K562 (cell line): ENCODE measurements around the gene RAB5A. TPM values are rescaled to one million over a fixed set of nuclear protein-coding genes. Genes with fewer than 3 reads are reported as not detected.
A peak's percentile ranks its signal among the peaks of the same experiment; 100 is the strongest.

Experiments
- AFF1 ChIP-seq, 2 experiments: fragments of 450-650 bp; IDR thresholded peaks; 2 replicates each; pipeline ENCODE4 v1.6.1; 2018; ENCODE audit warnings: mild to moderate bottlenecking in 2 of 2, low read depth in 1 of 2; ENCODE audit not compliant: partially characterized antibody in 2 of 2
- BRF2 ChIP-seq: IDR thresholded peaks from 3 replicates; pipeline ENCODE4 v1.6.1; 2011; ENCODE audit warnings: borderline replicate concordance, mild to moderate bottlenecking; ENCODE audit not compliant: insufficient read length, insufficient read depth
- CBX2 ChIP-seq: fragments of 200-600 bp; sonication (generic); IDR thresholded peaks from one replicate; pipeline ENCODE4 v1.6.1; 2012; ENCODE audit warnings: mild to moderate bottlenecking, low read length, inconsistent platforms; ENCODE audit not compliant: insufficient read depth, poor library complexity, severe bottlenecking
- CCAR2 ChIP-seq: fragments of 200-400 bp; formaldehyde crosslinking; IDR thresholded peaks from 2 replicates; pipeline ENCODE4 v1.6.1; 2017; ENCODE audit warnings: mild to moderate bottlenecking, low read depth, low read length
- ELF4 ChIP-seq: fragments of 450-650 bp; formaldehyde crosslinking; IDR thresholded peaks from 2 replicates; pipeline ENCODE4 v1.4.0; 2022; ENCODE audit warnings: missing genetic modification characterization
- EWSR1 ChIP-seq: fragments of 450-650 bp; IDR thresholded peaks from 2 replicates; pipeline ENCODE4 v1.6.1; 2018; ENCODE audit warnings: borderline replicate concordance, mild to moderate bottlenecking, low read depth, moderate library complexity; ENCODE audit not compliant: partially characterized antibody
- GATAD2A ChIP-seq: fragments of 450-650 bp; IDR thresholded peaks from 2 replicates; pipeline ENCODE4 v1.6.1; 2017
- ID3 ChIP-seq, 2 experiments: fragments of 250-450 bp in 1 of 2; fragments of 450-650 bp in 1 of 2; sonication (Bioruptor Pico) in 1 of 2; IDR thresholded peaks; 2 replicates each; pipeline versions ENCODE4 v1.6.1 to v1.8.0; 2016 to 2021; ENCODE audit warnings: mild to moderate bottlenecking in 2 of 2, moderate library complexity in 2 of 2, missing compliant biosample characterization in 1 of 2, missing genetic modification characterization in 1 of 2
- KAT2B ChIP-seq: IDR thresholded peaks from one replicate; pipeline ENCODE4 v1.6.1; 2012; ENCODE audit warnings: low read depth, mild to moderate bottlenecking, control low read depth, inconsistent platforms, low read length, moderate library complexity
- KDM5B ChIP-seq: fragments of 200-600 bp; sonication (generic); IDR thresholded peaks from 2 replicates; pipeline ENCODE4 v1.6.1; 2012; ENCODE audit warnings: low read depth, mild to moderate bottlenecking, moderate library complexity, low read length, control low read depth, inconsistent platforms; ENCODE audit not compliant: insufficient replicate concordance
- LARP7 ChIP-seq: fragments of 450-650 bp; IDR thresholded peaks from 2 replicates; pipeline ENCODE4 v1.6.1; 2016
- OTX1 ChIP-seq: fragments of 450-650 bp; formaldehyde crosslinking; IDR thresholded peaks from 2 replicates; pipeline ENCODE4 v1.4.0; 2022; ENCODE audit warnings: mild to moderate bottlenecking
- POLR3G ChIP-seq: IDR thresholded peaks from 2 replicates; pipeline ENCODE4 v1.6.1; 2011; ENCODE audit not compliant: insufficient read length, insufficient replicate concordance; ENCODE audit errors: extremely low read depth
- TARDBP ChIP-seq: fragments of 450-650 bp; IDR thresholded peaks from 2 replicates; pipeline ENCODE4 v1.6.1; 2016
- TGIF2 ChIP-seq: sonication (generic); formaldehyde crosslinking; IDR thresholded peaks from 2 replicates; pipeline ENCODE4 v1.8.1; 2022; ENCODE audit warnings: mild to moderate bottlenecking, missing genetic modification reagents, moderate library complexity
- THRAP3 ChIP-seq: fragments of 450-650 bp; IDR thresholded peaks from 2 replicates; pipeline ENCODE4 v1.6.1; 2016; ENCODE audit warnings: mild to moderate bottlenecking, inconsistent platforms, borderline replicate concordance
- ZBTB12 ChIP-seq: fragments of 250-450 bp; sonication (Bioruptor Pico); IDR thresholded peaks from 2 replicates; pipeline ENCODE4 v1.4.0; 2020
- ZNF431 ChIP-seq: sonication (generic); formaldehyde crosslinking; IDR thresholded peaks from 2 replicates; pipeline ENCODE4 v1.8.0; 2022; ENCODE audit warnings: mild to moderate bottlenecking, missing genetic modification reagents
- ZNF639 ChIP-seq, 2 experiments: fragments of 200-800 bp in 1 of 2; sonication (Bioruptor generic) in 1 of 2; sonication (generic) in 1 of 2; formaldehyde crosslinking in 1 of 2; IDR thresholded peaks in 1 of 2; conservative IDR thresholded peaks in 1 of 2; 2 replicates each; pipeline versions ENCODE4 v1.5.0 to v1.6.1; 2016 to 2020; ENCODE audit warnings: missing compliant biosample characterization in 1 of 2, missing genetic modification characterization in 1 of 2, missing genetic modification reagents in 1 of 2
- polyA plus RNA-seq, 8 experiments: library from polyadenylated mRNA; depleted of rRNA in 4 of 8; stranded (reverse) in 5 of 8; unstranded in 3 of 8; fragments of >200 nt; fragmentation: Nextera tagmentation in 2 of 8; fragmentation: Illumina TruSeq in 1 of 8; extraction: Ambion mirVana in 2 of 8; extraction: Trizol in 1 of 8; gene quantifications; 2 replicates each; pipeline versions ENCODE4 v1.2.1 to v1.2.3, GENCODE V29; 2011 to 2014; ENCODE audit warnings: inconsistent platforms in 1 of 8, missing spikeins in 1 of 8
- total RNA-seq, 7 experiments: library from RNA; depleted of rRNA in 6 of 7; stranded (reverse); fragments of >200 nt in 6 of 7; fragmentation: Illumina TruSeq in 2 of 7; extraction: Trizol in 2 of 7; gene quantifications; 2 replicates each; pipeline versions ENCODE4 v1.2.1 to v1.2.3, GENCODE V29; 2011 to 2021; ENCODE audit warnings: low replicate concordance in 1 of 7

The RAB5A gene
- total and polyA plus RNA-seq, 9 of the 15 experiments (the other 6 are each of a cell fraction or from before 2014, with no cell fraction given): 28.3 to 64.2 (median 49.0) TPM

- TF ChIP-seq TARDBP (no peak), BRF2 (no peak), ZBTB12 (no peak), CBX2 (no peak), ID3 (CRISPR knock-in tag; IDR thresholded peaks at IDR 0.05) (no peak), ID3 (tag; IDR thresholded peaks at IDR 0.05) (no peak), ZNF639 (CRISPR knock-in tag; conservative IDR thresholded peaks at IDR 0.05 in 1 of 2, IDR thresholded peaks at IDR 0.05 in 1 of 2) (0 out of 4 replicates have a peak, but pooled peaks of 1 of the 2 experiments have one; percentile 22), POLR3G (no peak), OTX1 (CRISPR knock-in tag) (peak; percentile 96), GATAD2A (peak; percentile 66; the same call in 1 of the 2 replicates), CCAR2 (no peak), LARP7 (peak; percentile 99), ELF4 (peak; percentile 90), KDM5B (no peak), KAT2B (no peak), THRAP3 (peak; percentile 85; the same call in 1 of the 2 replicates), EWSR1 (no peak), TGIF2 (CRISPR knock-in tag) (no peak), ZNF431 (CRISPR knock-in tag) (no peak), AFF1 (IDR thresholded peaks at IDR 0.05; ENCODE audit: low read depth in 1 of 2, partially characterized antibody in 2 of 2) (peak; percentile 75 to 80)
Measured at GRCh38 chr3:19934098-19934566, 12.8 kb upstream of the RAB5A start, which contains the start of gene EFHB (continued).
